Motor neuron (in vitro differentiated cells): ENCODE results near the gene SEMA4D. TPM values are rescaled to one million over a fixed set of nuclear protein-coding genes. Genes with fewer than 3 reads are reported as not detected.
A peak's percentile ranks its signal among the peaks of the same experiment; 100 is the strongest.
"Not testable (repeated sequence)": the region's sequence is repeated elsewhere in the genome, so short reads cannot be mapped to it uniquely, and the experiment has no call there.

Experiments
- ATAC-seq, 8 experiments: fragments of 200-7000 bp; cut with Tn5 transposase; replicated peaks in 6 of 8; 2 replicates each; pipeline ENCODE4 v1.8.0; 2021; ENCODE audit warnings: mild to moderate bottlenecking in 8 of 8, moderate library complexity in 8 of 8
- H3K27ac ChIP-seq, 2 donors: fragments of 250-450 bp; sonication (Bioruptor Pico); 2 replicates each; pipeline ENCODE4 v1.9.0; 2021; ENCODE audit warnings: antibody characterized with exemption in 2 of 2, mild to moderate bottlenecking in 2 of 2, moderate library complexity in 1 of 2
- H3K4me1 ChIP-seq, 2 donors: fragments of 250-450 bp; sonication (Bioruptor Pico); replicated peaks in 1 of 2; 2 replicates each; pipeline ENCODE4 v1.6.1; 2021; ENCODE audit warnings: antibody characterized with exemption in 2 of 2, mild to moderate bottlenecking in 2 of 2, moderate library complexity in 1 of 2
- H3K4me3 ChIP-seq, 5 donors: fragments of 250-450 bp; sonication (Bioruptor Pico); 2 replicates each; pipeline ENCODE4 v1.9.0; 2021; ENCODE audit warnings: antibody characterized with exemption in 5 of 5, mild to moderate bottlenecking in 5 of 5, moderate library complexity in 4 of 5
- WGBS, 10 experiments: fragments of 450-650 bp; shearing (Covaris generic); methylation state at CpG; one replicate each; pipeline ENCODE4 v1.0.0; 2022; 5-methylcytosine and 5-hydroxymethylcytosine counted together
- in situ Hi-C, 9 experiments: fragments of 400-800 bp; cut with MboI; loops; one replicate each; pipeline ENCODE4 v1.15.0; 2021; ENCODE audit warnings: low sequenced_read_pairs in 9 of 9, low pct_unique_long_range_greater_than_20kb in 2 of 9; ENCODE audit not compliant: unreplicated experiment in 9 of 9
- total RNA-seq, 8 experiments: library from RNA; unstranded; fragments of 300-600 nt; gene quantifications; 2 replicates each; pipeline versions ENCODE4 v1.2.3 to v1.2.4, GENCODE V29; 2022

The SEMA4D gene
- total RNA-seq, 8 experiments from 2014 or later: 1.2 to 30.1 (median 13.8) TPM

GRCh38 chr9:89483592-89484474 is 14.1 kb downstream of the SEMA4D start:
- WGBS, 10 experiments: 33 to 93% (median 78%) methylated on average over 1 to 8 of the region's 18 CpGs; no CpG with 5 or more reads in 2 of the 10 experiments
- no peak overlapping the region for H3K27ac ChIP-seq
- no peak overlapping the region for H3K4me3 ChIP-seq
- peak in 5 of 8 experiments; percentile 20 to 43 (median 31) for ATAC-seq
- in situ Hi-C loops: no loop called here
- H3K4me1 ChIP-seq: peaks cover 26% of the 10 kb centered on the region in 2 donors

- Histone ChIP-seq H3K4me1 (peaks cover 31 to 32% of the 10 kb centered on the region in 2 donors), H3K4me3 (no peak overlapping the region), H3K27ac (peak overlapping the region in 1 of 2 donors; percentile 24)
- ATAC-seq: peak in 4 of 8 experiments; percentile 5 to 24 (median 20)
- 33 to 82% (median 65%) methylated on average over 3 to 4 of the region's 9 CpGs; no CpG with 5 or more reads in 6 of the 10 experiments for WGBS, 10 experiments
- in situ Hi-C loops: no loop called here
Measured at GRCh38 chr9:89482901-89483361, 15.0 kb downstream of the SEMA4D start.

GRCh38 chr9:89482056-89482851 is 15.7 kb downstream of the SEMA4D start:
- peak in 5 of 8 experiments; percentile 39 to 63 (median 49) for ATAC-seq
- in situ Hi-C loops: no loop called here
- Histone ChIP-seq H3K27ac (peak overlapping the region in 1 of 2 donors; percentile 6), H3K4me3 (no peak overlapping the region), H3K4me1 (peaks cover 38% of the 10 kb centered on the region in 2 donors)
- WGBS, 10 experiments: 20 to 67% (median 57%) methylated on average over 1 to 7 of the region's 15 CpGs; no CpG with 5 or more reads in 5 of the 10 experiments

DNA sequence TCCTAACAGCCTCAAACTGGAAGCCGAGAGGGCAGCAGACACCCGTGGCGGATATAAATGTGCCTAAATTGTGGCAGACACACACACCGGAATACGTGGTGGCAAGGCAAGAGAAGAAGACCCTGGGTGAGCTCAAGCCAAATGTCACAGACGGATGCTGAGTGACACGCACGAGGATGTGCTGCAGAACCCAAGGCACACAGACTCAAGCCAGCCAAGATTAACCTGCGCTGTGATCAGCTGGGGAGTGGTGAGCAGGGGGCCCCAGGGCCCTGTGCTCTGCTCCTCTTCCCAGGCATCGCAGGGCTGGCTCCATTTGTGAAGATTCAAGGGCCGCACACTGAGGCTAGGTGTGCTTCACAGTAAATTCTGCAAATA is 16.4 kb downstream of the SEMA4D start:
- no peak for ATAC-seq
- Histone ChIP-seq H3K4me3 (no peak overlapping the region), H3K27ac (no peak overlapping the region), H3K4me1 (peaks cover 43 to 45% of the 10 kb centered on the region in 2 donors)
- in situ Hi-C loops: no loop called here
- WGBS, 10 experiments: 80 to 100% (median 95%) methylated on average over 1 to 10 of the region's 11 CpGs; no CpG with 5 or more reads in 3 of the 10 experiments

DNA sequence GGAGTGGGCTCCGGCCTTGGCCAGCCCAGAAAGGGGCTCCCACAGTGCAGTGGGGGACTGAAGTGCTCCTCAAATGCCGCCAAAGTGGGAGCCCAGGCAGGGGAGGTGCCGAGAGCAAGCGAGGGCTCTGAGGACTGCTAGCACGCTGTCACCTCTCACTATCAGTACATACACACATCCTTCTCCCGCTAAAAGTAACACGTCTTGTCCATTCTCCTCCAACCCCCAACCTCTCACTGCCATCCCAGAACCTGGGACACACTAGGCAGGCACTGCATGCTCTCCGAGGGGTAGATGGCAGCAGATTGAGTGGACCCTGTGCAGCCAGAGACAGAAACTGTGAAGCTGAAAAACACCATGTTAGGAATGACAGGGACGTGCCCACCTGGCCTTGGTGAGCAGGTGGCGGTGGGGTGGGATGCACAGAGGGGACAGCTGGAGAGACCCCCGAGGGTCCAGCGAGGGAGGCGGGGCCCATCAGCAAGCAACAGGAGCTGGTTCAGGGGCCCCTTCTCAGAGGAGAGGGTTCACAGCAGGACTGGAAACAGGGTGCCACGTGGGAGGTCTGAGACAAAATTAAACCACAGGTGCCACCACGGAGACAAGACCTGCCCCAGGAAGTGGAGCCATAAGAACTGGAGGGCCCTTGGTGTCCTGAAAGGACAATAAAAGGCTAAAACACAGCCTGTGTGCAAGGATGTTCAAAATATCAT is 16.9 kb downstream of the SEMA4D start:
- Histone ChIP-seq H3K27ac (no peak overlapping the region), H3K4me3 (no peak overlapping the region), H3K4me1 (peaks cover 43 to 46% of the 10 kb centered on the region in 2 donors)
- 75 to 100% (median 80%) methylated on average over 1 of the region's 15 CpGs; no CpG with 5 or more reads in 7 of the 10 experiments for WGBS, 10 experiments
- in situ Hi-C loops: no loop called here
- ATAC-seq: no peak

DNA sequence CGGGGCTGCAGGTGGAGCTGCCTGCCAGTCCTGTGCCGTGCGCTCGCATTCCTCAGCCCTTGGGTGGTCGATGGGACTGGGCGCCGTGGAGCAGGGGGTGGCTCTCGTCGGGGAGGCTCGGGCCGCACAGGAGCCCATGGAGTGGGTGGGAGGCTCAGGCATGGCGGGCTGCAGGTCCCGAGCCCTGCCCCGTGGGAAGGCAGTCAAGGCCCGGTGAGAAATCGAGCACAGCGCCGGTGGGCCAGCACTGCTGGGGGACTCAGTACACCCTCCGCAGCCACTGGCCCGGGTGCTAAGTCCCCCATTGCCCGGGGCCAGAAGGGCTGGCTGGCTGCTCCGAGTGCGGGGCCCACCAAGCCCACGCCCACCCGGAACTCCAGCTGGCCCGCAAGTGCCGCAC is 17.5 kb downstream of the SEMA4D start:
- no CpG with 5 or more reads among the region's 27 CpGs for WGBS, 10 experiments
- in situ Hi-C loops, H3K27ac ChIP-seq, H3K4me3 ChIP-seq, ATAC-seq: not testable (repeated sequence)
- H3K4me1 ChIP-seq: peaks cover 43 to 46% of the 10 kb centered on the region in 2 donors

DNA sequence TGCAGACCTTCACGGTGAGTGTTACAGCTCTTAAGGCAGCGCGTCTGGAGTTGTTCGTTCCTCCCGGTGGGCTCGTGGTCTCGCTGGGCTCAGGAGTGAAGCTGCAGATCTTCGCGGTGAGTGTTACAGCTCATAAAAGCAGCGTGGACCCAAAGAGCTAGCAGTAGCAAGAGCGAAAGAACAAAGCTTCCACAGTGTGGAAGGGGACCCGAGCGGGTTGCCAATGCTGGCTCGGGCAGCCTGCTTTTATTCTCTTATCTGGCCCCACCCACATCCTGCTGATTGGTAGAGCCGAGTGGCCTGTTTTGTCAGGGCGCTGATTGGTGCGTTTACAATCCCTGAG is 18.3 kb downstream of the SEMA4D start:
- H3K27ac ChIP-seq, in situ Hi-C loops, ATAC-seq, H3K4me3 ChIP-seq: not testable (repeated sequence)
- peaks cover 43 to 46% of the 10 kb centered on the region in 2 donors for H3K4me1 ChIP-seq
- 83% methylated on average over 1 of the region's 17 CpGs; no CpG with 5 or more reads in 9 of the 10 experiments for WGBS, 10 experiments

DNA sequence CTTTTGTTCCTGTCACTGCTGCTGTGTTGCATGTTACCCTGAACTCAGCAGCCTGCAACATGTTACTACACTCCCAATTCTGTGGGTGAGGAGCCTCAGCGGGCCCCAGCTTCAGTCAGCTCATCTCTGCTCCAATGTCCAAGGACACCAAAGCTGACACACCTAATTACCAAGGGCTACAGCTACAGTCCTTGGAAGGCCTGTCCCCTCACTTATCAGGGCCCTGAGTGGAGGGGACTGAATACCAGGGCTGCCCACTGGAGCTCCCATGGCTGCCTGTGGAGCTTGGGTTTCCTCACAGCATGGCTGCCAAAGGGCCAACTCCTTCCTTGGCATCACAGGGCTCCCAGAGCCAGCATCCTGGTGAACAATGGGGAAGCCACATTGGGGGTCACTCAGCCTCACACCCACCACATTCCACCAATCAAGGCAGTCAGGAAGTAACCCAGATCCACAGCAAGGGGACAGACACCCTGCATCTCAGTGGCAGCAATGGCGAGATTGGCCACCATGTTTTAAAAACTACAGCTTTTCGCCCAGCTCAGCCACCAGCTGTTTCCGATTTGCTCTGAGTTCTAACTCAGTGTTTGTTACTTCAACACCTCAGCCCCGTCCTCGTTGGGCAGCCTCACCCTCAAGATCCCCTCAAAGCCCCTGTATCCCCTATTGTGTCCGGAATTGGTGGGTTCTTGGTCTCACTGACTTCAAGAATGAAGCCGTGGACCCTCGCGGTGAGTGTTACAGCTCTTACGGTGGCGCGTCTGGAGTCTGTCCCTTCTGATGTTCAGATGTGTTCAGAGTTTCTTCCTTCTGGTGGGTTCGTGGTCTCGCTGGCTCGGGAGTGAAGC is 18.9 kb downstream of the SEMA4D start:
- Histone ChIP-seq H3K4me1 (peaks cover 41 to 44% of the 10 kb centered on the region in 2 donors), H3K27ac (no peak overlapping the region), H3K4me3 (no peak overlapping the region)
- WGBS, 10 experiments: 82 to 100% (median 100%) methylated on average over 1 to 8 of the region's 16 CpGs; no CpG with 5 or more reads in 5 of the 10 experiments
- ATAC-seq: no peak
- in situ Hi-C loops: no loop called here

- in situ Hi-C loops: no loop called here
- no peak overlapping the region for H3K4me3 ChIP-seq
- peak in 5 of 8 experiments; percentile 39 to 70 (median 56) for ATAC-seq
- 43 to 86% (median 68%) methylated on average over 1 to 6 of the region's 9 CpGs for WGBS, 10 experiments
- no peak overlapping the region for H3K27ac ChIP-seq
- H3K4me1 ChIP-seq: peaks cover 31 to 34% of the 10 kb centered on the region in 2 donors
Measured at GRCh38 chr9:89477811-89478630, 19.9 kb downstream of the SEMA4D start.

- Histone ChIP-seq H3K27ac (no peak overlapping the region), H3K4me1 (peaks cover 24 to 28% of the 10 kb centered on the region in 2 donors), H3K4me3 (no peak overlapping the region)
- WGBS, 10 experiments: 54 to 95% (median 74%) methylated on average over 2 to 6 of the region's 7 CpGs; no CpG with 5 or more reads in 2 of the 10 experiments
- in situ Hi-C loops: no loop called here
- ATAC-seq: peak in 3 of 8 experiments; percentile 41 to 59 (median 57)
Measured at GRCh38 chr9:89477384-89477783, 20.5 kb downstream of the SEMA4D start.

DNA sequence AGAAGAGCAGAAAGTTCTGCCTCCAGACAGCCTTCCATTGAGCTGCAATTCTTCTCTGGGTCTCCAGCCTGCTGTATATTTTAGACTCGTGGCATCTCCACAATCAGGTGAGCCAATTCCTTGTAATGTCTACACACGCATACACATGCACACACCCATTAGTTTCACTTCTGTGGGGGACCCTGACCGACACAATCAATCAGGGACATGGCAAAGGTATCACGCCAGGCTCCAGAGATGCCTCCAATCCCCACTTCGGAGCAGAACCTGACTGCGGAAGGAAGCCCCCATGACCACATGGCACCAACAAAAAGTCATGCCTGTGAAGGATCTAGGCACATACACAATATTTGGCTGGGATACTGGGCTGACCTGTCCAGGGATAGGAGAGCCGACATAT is 21.4 kb downstream of the SEMA4D start:
- 33 to 100% (median 88%) methylated on average over 1 to 6 of the region's 7 CpGs for WGBS, 10 experiments
- Histone ChIP-seq H3K27ac (no peak overlapping the region), H3K4me1 (peaks cover 17 to 20% of the 10 kb centered on the region in 2 donors), H3K4me3 (no peak overlapping the region)
- no peak for ATAC-seq
- in situ Hi-C loops: no loop called here
